ENCODE measurements around the gene CRNKL1.

The CRNKL1 gene

DNA sequence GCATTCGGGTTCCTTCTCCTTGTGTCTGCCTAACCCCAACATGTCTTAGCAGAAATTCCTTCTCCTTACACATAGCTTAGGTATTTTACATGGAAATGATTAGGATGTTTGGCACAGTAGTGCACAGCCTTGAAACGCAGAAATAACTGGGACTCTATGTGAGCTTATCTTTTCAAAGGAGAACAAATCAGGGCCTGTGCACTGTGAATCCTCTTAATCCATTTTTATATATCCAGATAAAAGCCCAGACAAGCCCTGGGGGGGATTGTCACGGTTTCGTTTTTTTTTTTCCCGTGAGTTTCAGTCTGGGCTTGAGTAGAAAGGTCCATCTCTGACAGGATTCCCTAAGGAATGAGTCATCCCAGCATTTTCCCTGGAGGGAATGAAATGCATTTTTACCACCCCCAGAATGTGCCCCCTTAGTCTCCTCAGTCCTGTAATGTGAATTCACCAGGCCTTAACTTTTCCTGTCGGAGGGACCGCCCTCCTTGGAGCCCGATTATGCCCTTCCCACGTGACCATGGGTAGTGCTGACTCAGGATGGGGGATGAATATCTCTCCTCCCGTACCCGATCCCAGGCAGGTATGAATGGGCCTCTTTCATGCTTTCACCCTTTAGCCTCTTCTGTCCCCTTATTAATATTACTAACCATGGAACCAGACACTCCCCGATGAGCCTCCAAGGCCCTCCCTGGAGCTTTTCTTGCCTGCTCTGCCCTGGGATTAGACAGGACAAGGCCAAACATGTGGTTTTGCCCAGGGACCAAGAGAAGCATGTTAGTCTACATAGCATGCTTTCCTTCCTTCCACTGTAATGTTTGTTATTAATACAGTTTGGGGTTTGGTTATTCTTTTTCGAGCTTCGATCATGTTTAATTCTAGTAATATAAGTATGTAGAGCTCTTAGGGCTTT, 59.0 kb downstream of the CRNKL1 start:
- peaks cover 18% of the 10 kb centered on the region for H3K4me1 ChIP-seq (ENCODE audit: low read depth, poor library complexity, severe bottlenecking)
- H3K4me2 ChIP-seq, result no peak overlapping the region
- H3K79me2 ChIP-seq (ENCODE audit: insufficient read depth, low read depth), result no peaks in the 10 kb centered on the region
- no peak overlapping the region for H2AFZ ChIP-seq (ENCODE audit: low read depth)
- H3K4me3 ChIP-seq (IDR thresholded peaks at IDR 0.05; ENCODE audit: insufficient read depth, low read depth, low read length), result no peak overlapping the region
- H3K27ac ChIP-seq, result no peak overlapping the region
- H3K9ac ChIP-seq, result no peak overlapping the region
- TF ChIP-seq, protein P1, sequence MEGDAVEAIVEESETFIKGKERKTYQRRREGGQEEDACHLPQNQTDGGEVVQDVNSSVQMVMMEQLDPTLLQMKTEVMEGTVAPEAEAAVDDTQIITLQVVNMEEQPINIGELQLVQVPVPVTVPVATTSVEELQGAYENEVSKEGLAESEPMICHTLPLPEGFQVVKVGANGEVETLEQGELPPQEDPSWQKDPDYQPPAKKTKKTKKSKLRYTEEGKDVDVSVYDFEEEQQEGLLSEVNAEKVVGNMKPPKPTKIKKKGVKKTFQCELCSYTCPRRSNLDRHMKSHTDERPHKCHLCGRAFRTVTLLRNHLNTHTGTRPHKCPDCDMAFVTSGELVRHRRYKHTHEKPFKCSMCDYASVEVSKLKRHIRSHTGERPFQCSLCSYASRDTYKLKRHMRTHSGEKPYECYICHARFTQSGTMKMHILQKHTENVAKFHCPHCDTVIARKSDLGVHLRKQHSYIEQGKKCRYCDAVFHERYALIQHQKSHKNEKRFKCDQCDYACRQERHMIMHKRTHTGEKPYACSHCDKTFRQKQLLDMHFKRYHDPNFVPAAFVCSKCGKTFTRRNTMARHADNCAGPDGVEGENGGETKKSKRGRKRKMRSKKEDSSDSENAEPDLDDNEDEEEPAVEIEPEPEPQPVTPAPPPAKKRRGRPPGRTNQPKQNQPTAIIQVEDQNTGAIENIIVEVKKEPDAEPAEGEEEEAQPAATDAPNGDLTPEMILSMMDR (conservative IDR thresholded peaks at IDR 0.05; ENCODE audit: low read depth, low read length), result no peak
- H4K20me1 ChIP-seq (ENCODE audit: insufficient read depth), result no peaks in the 10 kb centered on the region
- no peaks in the 10 kb centered on the region for H3K27me3 ChIP-seq (ENCODE audit: insufficient read depth, low read depth)
- no peaks in the 10 kb centered on the region for H3K36me3 ChIP-seq (ENCODE audit: insufficient read depth)

DNA sequence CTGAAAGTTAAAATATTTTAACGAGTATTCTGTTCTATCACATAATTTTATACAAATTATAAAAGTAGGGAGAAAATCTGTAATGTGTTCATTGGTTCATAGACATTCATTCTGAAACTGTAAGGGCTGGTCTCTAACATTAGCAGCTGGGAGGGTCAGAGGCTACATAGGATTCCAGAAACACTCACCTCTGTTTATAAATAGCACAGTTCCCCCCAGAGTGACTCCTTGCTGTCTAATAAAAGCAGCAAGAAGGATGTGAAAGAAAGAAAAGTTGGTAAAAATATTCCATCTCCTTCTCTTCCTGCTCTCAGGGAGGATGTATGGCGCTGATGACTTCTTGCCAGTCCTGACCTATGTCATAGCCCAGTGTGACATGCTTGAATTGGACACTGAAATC, 60.4 kb downstream of the CRNKL1 start:
- no peaks in the 10 kb centered on the region for H3K27me3 ChIP-seq (ENCODE audit: insufficient read depth, low read depth)
- no peak overlapping the region for H2AFZ ChIP-seq (ENCODE audit: low read depth)
- H3K4me1 ChIP-seq (ENCODE audit: low read depth, poor library complexity, severe bottlenecking), result peaks cover 18% of the 10 kb centered on the region
- H3K27ac ChIP-seq, result no peak overlapping the region
- no peak overlapping the region for H3K4me3 ChIP-seq (IDR thresholded peaks at IDR 0.05; ENCODE audit: insufficient read depth, low read depth, low read length)
- H3K79me2 ChIP-seq (ENCODE audit: insufficient read depth, low read depth), result no peaks in the 10 kb centered on the region
- no peaks in the 10 kb centered on the region for H4K20me1 ChIP-seq (ENCODE audit: insufficient read depth)
- H3K4me2 ChIP-seq, result no peak overlapping the region
- TF ChIP-seq, protein P1 (conservative IDR thresholded peaks at IDR 0.05; ENCODE audit: low read depth, low read length), result no peak
- no peak overlapping the region for H3K9ac ChIP-seq
- no peaks in the 10 kb centered on the region for H3K36me3 ChIP-seq (ENCODE audit: insufficient read depth)

DNA sequence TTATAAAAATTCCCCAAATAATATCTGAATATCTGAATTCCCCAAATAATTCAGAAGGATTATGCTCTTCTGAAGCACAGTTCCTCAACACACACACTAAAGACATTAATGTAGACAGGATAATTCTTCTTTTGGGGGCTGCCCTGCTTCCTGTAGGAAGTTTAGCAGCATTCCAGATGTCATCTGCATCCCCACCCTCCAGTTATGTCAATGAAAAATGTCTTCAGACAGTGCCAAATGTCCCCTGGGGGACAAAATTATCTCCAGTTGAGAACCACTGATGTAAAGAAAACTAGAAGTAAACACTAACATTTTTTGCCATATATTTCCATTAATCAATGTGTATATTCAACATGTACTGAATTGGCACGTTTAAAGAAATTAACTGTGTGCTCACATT, 61.0 kb downstream of the CRNKL1 start:
- TF ChIP-seq, protein P1 (conservative IDR thresholded peaks at IDR 0.05; ENCODE audit: low read depth, low read length), result no peak
- Histone ChIP-seq H3K9ac (no peak overlapping the region), H2AFZ (ENCODE audit: low read depth) (no peak overlapping the region), H3K4me2 (no peak overlapping the region), H3K27me3 (ENCODE audit: insufficient read depth, low read depth) (no peaks in the 10 kb centered on the region), H4K20me1 (ENCODE audit: insufficient read depth) (no peaks in the 10 kb centered on the region), H3K4me3 (IDR thresholded peaks at IDR 0.05; ENCODE audit: insufficient read depth, low read depth, low read length) (no peak overlapping the region), H3K36me3 (ENCODE audit: insufficient read depth) (no peaks in the 10 kb centered on the region), H3K79me2 (ENCODE audit: insufficient read depth, low read depth) (no peaks in the 10 kb centered on the region), H3K4me1 (ENCODE audit: low read depth, poor library complexity, severe bottlenecking) (peaks cover 18% of the 10 kb centered on the region), H3K27ac (no peak overlapping the region)

GRCh38 chr20:19990850-19991249, 61.4 kb downstream of the CRNKL1 start:
- H4K20me1 ChIP-seq (ENCODE audit: insufficient read depth), result no peaks in the 10 kb centered on the region
- H3K4me2 ChIP-seq, result no peak overlapping the region
- H3K4me1 ChIP-seq (ENCODE audit: low read depth, poor library complexity, severe bottlenecking), result peaks cover 18% of the 10 kb centered on the region

More at GRCh38 chr20:19990850-19991249, 61.4 kb downstream of the CRNKL1 start:
- Histone ChIP-seq H3K27me3 (ENCODE audit: insufficient read depth, low read depth) (no peaks in the 10 kb centered on the region), H3K9ac (no peak overlapping the region), H3K36me3 (ENCODE audit: insufficient read depth) (no peaks in the 10 kb centered on the region), H3K27ac (no peak overlapping the region), H3K4me3 (IDR thresholded peaks at IDR 0.05; ENCODE audit: insufficient read depth, low read depth, low read length) (no peak overlapping the region), H3K79me2 (ENCODE audit: insufficient read depth, low read depth) (no peaks in the 10 kb centered on the region), H2AFZ (ENCODE audit: low read depth) (no peak overlapping the region)
- TF ChIP-seq, protein P1 (conservative IDR thresholded peaks at IDR 0.05; ENCODE audit: low read depth, low read length), result no peak
